Stomach (tissue), 4 donors: ENCODE data around the gene ATP2B2.

Experiments used
- EP300 ChIP-seq: sonication (generic); formaldehyde crosslinking; IDR thresholded peaks from one replicate; pipeline ENCODE4 v1.6.1; 2017; ENCODE audit warnings: antibody characterized with exemption
- POLR2A ChIP-seq, 4 donors: fragments of 450-650 bp; IDR thresholded peaks; one replicate each; pipeline ENCODE4 v1.6.1; 2016; ENCODE audit warnings: antibody characterized with exemption in 4 of 4, control low read depth in 2 of 4, mild to moderate bottlenecking in 1 of 4, moderate library complexity in 1 of 4
- POLR2AphosphoS5 ChIP-seq, 3 donors: sonication (generic); formaldehyde crosslinking; IDR thresholded peaks; one replicate each; pipeline ENCODE4 v1.6.1; 2016; ENCODE audit warnings: antibody characterized with exemption in 3 of 3
- TF ChIP-seq, protein P1 (sequence below), 7 experiments: fragments of 450-650 bp in 4 of 7; fragments of 200-600 bp in 3 of 7; sonication (generic) in 3 of 7; IDR thresholded peaks; one replicate each; pipeline ENCODE4 v1.5.1; 2016 to 2019; ENCODE audit warnings: antibody characterized with exemption in 7 of 7, control low read depth in 2 of 7, mild to moderate bottlenecking in 1 of 7

DNA sequence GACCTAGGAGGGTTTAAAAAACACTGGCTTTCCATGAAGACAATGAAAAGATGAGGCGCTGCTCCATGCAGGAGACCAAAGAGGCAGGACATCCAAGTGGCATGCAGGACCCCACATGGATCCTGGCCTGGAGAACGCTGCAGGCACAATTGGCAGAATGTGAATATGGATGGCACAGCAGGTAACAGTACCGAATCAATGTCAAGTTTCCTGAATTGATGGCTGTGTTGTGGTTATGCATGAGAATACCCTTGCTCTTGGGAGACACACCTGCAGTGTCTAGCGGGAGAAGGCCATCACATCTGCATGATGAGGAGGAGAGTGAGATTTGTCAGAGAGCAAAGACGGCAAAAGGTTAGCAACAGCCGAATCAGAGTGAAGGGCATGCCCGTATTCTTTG lies 110.2 kb downstream of the ATP2B2 start:
- TF ChIP-seq EP300, result no peak
- no peak for TF ChIP-seq POLR2A (IDR thresholded peaks at IDR 0.05)
- TF ChIP-seq, protein P1, sequence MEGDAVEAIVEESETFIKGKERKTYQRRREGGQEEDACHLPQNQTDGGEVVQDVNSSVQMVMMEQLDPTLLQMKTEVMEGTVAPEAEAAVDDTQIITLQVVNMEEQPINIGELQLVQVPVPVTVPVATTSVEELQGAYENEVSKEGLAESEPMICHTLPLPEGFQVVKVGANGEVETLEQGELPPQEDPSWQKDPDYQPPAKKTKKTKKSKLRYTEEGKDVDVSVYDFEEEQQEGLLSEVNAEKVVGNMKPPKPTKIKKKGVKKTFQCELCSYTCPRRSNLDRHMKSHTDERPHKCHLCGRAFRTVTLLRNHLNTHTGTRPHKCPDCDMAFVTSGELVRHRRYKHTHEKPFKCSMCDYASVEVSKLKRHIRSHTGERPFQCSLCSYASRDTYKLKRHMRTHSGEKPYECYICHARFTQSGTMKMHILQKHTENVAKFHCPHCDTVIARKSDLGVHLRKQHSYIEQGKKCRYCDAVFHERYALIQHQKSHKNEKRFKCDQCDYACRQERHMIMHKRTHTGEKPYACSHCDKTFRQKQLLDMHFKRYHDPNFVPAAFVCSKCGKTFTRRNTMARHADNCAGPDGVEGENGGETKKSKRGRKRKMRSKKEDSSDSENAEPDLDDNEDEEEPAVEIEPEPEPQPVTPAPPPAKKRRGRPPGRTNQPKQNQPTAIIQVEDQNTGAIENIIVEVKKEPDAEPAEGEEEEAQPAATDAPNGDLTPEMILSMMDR (IDR thresholded peaks at IDR 0.05), result no peak
- TF ChIP-seq POLR2AphosphoS5 (IDR thresholded peaks at IDR 0.05), result no peak
